ENCODE data around the gene VAMP8. TPM values are rescaled to one million over a fixed set of nuclear protein-coding genes. Genes with fewer than 3 reads are reported as not detected.
"Not testable (repeated sequence)": the region's sequence is repeated elsewhere in the genome, so short reads cannot be mapped to it uniquely, and the experiment has no call there.

Gene VAMP8
- total RNA-seq, 1 experiment from 2014 or later = 37.3 TPM

- no peak for DNase-seq (ENCODE audit: extremely low read depth, low read depth)
Observed at GRCh38 chr2:85578243-85579180, 1.1 kb downstream of the VAMP8 start.

GRCh38 chr2:85579266-85579935, 2.0 kb downstream of the VAMP8 start:
- DNase-seq (ENCODE audit: extremely low read depth, low read depth) = no peak

- no peak for DNase-seq (ENCODE audit: extremely low read depth, low read depth)
Observed at GRCh38 chr2:85580206-85580605, 2.8 kb downstream of the VAMP8 start.

- no peak for DNase-seq (ENCODE audit: extremely low read depth, low read depth)
Observed at GRCh38 chr2:85582492-85582891, 5.1 kb downstream of the VAMP8 start.

DNA sequence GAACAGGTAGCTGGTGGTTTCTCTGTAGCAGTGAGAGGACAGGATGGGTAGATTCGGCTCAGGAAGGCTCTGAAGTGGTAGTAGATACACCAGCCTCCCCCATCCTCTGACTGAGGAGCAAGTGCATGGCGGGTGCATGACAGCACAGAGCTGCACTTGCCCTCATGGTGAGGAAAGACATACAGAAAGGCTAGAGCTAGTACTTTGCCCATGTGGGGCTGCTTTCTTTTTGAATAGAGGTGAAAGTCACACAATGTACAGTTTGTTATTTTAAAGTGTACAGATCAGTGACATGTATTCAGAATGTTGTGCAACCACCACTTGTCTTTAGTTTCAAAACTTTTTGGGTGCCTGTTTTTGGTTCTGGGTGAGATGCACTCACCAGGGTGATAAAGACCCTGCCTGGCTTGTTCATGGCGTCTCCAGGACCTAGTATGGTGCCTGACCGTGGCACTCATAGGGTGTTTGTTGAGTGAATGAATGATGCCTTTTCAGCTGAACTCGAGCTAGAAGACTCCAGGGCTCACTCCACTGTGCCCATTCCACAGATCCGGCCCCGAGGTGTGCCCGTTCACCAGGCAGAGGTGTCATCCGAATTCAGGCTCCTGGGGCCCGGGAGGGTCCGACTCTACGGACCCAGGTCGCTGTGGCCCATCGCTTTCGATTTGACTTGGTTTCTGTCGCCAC, 6.4 kb downstream of the VAMP8 start:
- no peak for DNase-seq (ENCODE audit: extremely low read depth, low read depth)

DNA sequence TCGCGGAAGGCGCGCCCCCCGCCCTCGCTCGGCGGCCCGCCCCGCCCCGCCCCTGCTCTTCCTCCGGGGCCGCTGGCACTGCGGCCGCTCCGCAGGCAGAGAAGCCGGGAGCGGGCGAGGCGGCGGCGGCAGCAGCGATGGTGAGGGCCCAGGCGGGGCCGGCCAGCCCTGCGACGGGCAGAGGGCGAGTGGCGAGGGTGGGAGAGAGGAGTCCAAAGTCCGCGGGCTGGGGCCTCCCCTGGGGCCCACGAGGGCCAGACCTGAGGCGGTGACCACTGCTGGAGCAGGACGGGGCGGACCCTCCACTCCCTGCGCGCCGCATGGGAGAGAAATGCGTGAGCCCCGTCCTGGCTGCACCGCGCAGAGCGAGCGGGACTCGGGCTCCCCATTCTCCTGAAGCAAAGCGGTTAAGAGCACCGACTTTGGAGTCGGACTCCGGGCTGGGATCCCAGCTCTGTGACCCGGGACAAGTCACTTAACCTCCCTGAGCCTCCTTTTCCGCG, 7.0 kb downstream of the VAMP8 start, which contains the start of gene VAMP5:
VAMP5 (plus strand) TSS at position 78 of the 503 bp plus-strand sequence; CDS start at position 138, 60 bp downstream.
- no peak for DNase-seq (ENCODE audit: extremely low read depth, low read depth)

DNA sequence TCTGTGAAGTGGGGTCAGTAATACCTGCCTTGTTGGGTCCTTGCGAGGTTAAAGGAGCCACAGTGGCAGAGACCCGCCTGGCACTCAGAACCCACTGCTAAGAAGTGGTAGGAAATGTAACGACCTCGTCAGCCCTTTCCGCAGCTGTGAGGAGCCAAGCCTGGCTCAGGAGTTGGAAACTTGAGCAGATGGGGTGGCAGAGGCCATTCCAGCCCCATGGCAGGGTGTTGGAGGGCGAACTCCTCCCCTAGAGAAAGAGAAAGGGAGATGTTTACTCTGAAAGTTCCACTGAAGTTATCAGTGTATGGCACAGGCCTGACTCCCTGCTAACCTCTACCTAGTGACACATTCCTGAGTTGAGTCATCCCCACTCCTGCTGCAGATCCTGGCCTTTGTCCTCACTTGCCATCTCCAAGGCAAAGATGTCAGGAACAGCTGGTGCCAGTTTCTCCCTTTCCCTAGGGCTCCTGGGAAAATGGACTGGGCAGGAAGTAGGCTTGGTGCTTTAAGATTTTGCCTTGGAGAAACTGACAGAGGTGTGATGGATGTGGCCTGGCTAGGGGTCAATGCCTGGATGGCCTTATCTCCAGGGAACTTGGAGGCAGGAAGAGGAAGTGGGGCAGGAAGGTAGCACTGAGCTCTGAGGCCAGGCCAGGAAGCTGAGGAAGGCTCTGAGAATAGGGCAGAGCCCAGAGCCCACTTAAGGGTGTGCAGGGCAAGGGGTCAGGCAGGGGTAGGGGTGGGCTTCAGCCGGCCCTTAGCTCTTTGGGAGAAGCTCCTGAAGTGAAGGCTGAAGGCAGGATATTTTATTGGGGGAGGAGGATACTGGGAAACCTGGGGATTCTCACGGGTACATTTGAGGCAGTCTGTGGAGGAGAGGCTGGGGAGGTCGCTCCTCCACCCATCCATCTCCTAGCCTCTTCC, 7.7 kb downstream of the VAMP8 start:
- DNase-seq (ENCODE audit: extremely low read depth, low read depth) = no peak

- DNase-seq (ENCODE audit: extremely low read depth, low read depth) = no peak
Observed at GRCh38 chr2:85585781-85586105, 8.4 kb downstream of the VAMP8 start.

- DNase-seq (ENCODE audit: extremely low read depth, low read depth) = no peak
Observed at GRCh38 chr2:85588236-85588635, 10.8 kb downstream of the VAMP8 start.

DNA sequence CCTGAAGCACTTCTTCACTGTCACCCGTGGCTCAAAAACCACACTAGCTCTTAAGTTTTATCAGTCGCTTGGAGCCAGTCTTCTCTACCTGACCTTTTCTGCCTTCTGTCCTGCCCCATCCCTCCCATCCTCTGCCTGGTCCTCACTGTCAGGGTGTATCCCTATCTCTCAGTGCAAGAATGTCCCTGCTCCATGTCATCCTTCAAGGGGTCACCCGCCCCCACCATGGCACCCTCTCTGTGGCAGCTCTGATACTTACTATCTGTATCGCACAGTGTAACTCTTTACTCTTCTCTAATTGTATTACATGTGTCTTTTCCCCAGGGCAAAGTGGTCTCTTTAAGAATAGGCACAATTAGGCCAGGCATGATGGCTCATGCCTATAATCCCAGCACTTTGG, 11.3 kb downstream of the VAMP8 start:
- no peak for DNase-seq (ENCODE audit: extremely low read depth, low read depth)

- no peak for DNase-seq (ENCODE audit: extremely low read depth, low read depth)
Observed at GRCh38 chr2:85589181-85589580, 11.8 kb downstream of the VAMP8 start.

DNA sequence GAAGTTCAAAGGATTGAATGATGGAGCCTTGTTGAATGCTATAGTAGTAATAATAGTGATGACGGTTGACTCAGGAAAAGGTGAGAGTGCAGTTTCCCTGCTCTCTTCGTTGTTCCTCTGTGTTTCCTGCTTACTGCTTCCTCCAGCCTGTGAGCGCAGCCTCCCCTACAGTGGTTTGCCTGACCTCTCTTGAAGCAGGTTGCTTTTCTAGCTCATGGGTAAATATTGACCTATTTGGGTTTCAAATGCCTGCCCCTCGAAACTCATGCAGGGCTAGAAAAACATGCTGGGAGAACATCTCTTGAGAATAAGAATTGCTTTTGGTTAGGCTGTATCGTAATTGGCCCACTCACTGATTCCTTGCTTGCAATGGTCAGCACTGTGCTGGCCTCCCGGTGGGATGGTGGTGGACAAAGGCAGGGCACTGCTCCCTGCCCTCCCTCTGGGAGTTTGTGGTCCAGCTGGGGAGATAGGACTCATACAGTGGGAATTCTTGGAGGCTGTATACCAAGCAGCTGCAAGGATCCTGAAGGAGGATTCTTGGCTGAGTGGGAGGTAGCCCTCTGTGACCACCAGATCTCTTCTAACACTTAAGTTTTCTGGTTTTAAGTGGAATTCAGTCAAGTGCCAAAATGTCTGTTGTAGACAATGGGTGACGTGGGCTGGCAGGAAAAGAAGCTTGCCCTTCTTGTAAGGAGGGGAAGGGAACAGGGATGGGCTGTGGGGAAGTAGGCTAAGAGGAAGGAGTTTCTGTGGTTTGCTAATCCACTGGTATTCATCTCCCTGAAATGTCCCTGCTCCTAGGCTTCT, 12.8 kb downstream of the VAMP8 start:
- no peak for DNase-seq (ENCODE audit: extremely low read depth, low read depth)

- DNase-seq (ENCODE audit: extremely low read depth, low read depth) = no peak
Observed at GRCh38 chr2:85590950-85591349, 13.6 kb downstream of the VAMP8 start.

GRCh38 chr2:85591563-85591962, 14.2 kb downstream of the VAMP8 start:
- no peak for DNase-seq (ENCODE audit: extremely low read depth, low read depth)

- DNase-seq (ENCODE audit: extremely low read depth, low read depth) = not testable (repeated sequence)
Observed at GRCh38 chr2:85592299-85592698, 14.9 kb downstream of the VAMP8 start.

DNA sequence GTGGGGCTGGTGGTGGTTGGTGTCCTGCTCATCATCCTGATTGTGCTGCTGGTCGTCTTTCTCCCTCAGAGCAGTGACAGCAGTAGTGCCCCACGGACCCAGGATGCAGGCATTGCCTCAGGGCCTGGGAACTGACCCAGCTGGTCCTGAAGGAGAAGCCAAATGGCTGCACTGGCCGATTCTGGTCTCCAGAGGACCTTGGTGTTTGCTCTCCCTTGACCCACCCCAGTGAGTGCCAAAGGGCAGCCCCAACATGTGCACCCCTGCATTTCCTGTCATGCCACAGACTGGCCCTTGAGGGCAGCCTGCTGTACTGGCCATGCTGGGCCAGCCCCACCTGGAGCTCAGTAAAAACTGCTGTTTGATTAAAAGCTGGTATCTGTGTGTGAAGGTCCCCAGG, 15.6 kb downstream of the VAMP8 start:
- no peak for DNase-seq (ENCODE audit: extremely low read depth, low read depth)

- no peak for DNase-seq (ENCODE audit: extremely low read depth, low read depth)
Observed at GRCh38 chr2:85594715-85595300, 17.4 kb downstream of the VAMP8 start.

GRCh38 chr2:85595301-85596025, 18.1 kb downstream of the VAMP8 start, which contains the start of gene RNF181:
TSS of gene RNF181 (plus strand) at chr2:85595745. CDS start at chr2:85595764, 19 bp downstream.
- peak; percentile 99 for DNase-seq (ENCODE audit: extremely low read depth, low read depth)

All from NCI-H460 (cell line).